ENCODE results near the gene ZDHHC11B.
"Not testable (repeated sequence)": the region's sequence is repeated elsewhere in the genome, so short reads cannot be mapped to it uniquely, and the experiment has no call there.

The ZDHHC11B gene

DNA sequence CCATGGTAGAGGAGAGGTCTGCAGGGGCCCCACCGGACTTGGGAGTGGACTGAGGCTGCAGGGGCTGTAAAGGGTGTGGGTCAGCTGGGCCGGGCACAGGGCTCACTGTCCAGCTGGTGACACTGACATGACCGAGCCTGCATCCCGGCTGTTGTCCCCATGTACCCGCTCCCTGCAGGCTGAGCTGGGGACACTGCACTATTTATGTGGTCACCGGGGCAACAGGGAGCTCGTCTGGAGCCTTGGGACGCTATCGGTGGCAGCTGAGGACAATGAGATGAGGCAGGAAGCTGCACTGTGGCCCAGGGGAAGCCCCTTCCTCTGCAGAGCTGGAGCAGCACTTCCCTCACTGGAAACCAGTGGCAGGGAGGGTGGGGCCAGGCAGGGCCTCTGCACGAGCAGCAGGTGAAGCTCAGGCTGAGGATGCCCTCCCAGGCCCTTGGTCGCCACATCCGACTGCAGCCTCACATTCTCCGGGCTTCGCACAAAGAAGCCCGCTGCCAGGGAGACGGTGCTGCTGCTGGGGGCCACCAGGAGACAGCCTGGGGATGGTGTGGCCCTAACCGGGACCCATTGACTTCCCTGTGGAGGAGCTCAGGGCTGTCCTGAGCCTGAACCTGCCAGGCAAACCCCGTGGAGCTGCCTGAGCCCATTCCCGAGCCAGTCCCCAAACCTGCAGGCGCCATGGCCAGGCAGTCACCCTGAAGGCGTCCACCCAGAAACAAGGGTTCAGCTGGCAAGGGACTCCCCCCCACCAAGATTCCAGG is 26.4 kb downstream of the ZDHHC11B start:
- no peak for TF ChIP-seq CTCF (IDR thresholded peaks at IDR 0.05)
- H3K9me3 ChIP-seq = no peaks in the 10 kb centered on the region
- H3K27me3 ChIP-seq = no peaks in the 10 kb centered on the region
- intact Hi-C loops (cut with DNase I; ENCODE audit: low total_unique reads) = no loop called here
- peaks cover 0 to 5% (median 0%) of the 10 kb centered on the region in 3 donors for H3K36me3 ChIP-seq
- DNase-seq = no peak
- peaks cover 0 to 25% (median 8%) of the 10 kb centered on the region in 4 donors for H3K4me1 ChIP-seq
- H3K27ac ChIP-seq = no peak overlapping the region
- no peak overlapping the region for H3K4me3 ChIP-seq

DNA sequence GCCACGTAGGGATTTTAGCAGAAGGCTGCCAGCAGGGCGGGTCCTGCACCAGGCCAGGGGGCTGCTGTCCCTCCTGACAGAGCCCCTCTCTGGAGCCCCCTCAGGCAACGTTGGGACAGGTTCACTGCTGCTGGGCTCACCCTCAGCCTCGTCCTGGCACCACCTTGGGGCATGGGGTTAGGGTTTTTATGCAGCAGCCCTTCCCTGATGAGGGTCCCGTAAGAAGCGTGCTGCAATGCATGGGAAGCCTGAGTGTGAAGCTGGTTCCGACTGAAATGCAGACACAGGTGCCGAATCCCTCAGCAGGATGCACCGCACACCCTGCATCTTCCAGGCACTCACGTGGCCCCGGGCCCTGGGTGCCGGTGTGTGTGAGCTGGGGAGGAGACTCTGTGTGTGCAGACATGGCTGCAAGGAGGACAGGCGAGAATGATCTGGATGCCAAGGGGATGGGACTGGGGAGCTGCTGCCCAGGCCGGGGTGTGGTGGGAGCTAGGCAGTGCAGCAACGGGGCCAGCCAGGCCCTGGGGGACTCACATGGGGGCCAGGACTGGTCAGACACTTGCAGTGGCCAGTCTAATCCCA is 27.1 kb downstream of the ZDHHC11B start:
- no peak overlapping the region for H3K27ac ChIP-seq
- H3K4me3 ChIP-seq = no peak overlapping the region
- H3K27me3 ChIP-seq = no peaks in the 10 kb centered on the region
- no peaks in the 10 kb centered on the region for H3K9me3 ChIP-seq
- intact Hi-C loops (cut with DNase I; ENCODE audit: low total_unique reads) = no loop called here
- TF ChIP-seq CTCF (IDR thresholded peaks at IDR 0.05) = no peak
- peaks cover 0 to 5% (median 0%) of the 10 kb centered on the region in 3 donors for H3K36me3 ChIP-seq
- DNase-seq = peak in 1 of 2 donors; percentile 66
- peaks cover 0 to 25% (median 8%) of the 10 kb centered on the region in 4 donors for H3K4me1 ChIP-seq

- no peaks in the 10 kb centered on the region for H3K27me3 ChIP-seq
- H3K4me3 ChIP-seq = no peak overlapping the region
- H3K36me3 ChIP-seq = peaks cover 0 to 5% (median 0%) of the 10 kb centered on the region in 3 donors
- no peaks in the 10 kb centered on the region for H3K9me3 ChIP-seq
- intact Hi-C loops (cut with DNase I; ENCODE audit: low total_unique reads) = no loop called here
- peaks cover 0 to 25% (median 8%) of the 10 kb centered on the region in 4 donors for H3K4me1 ChIP-seq
- no peak for DNase-seq
- no peak overlapping the region for H3K27ac ChIP-seq
- TF ChIP-seq CTCF (IDR thresholded peaks at IDR 0.05) = no peak
Observed at GRCh38 chr5:756865-757345, 27.6 kb downstream of the ZDHHC11B start.

DNA sequence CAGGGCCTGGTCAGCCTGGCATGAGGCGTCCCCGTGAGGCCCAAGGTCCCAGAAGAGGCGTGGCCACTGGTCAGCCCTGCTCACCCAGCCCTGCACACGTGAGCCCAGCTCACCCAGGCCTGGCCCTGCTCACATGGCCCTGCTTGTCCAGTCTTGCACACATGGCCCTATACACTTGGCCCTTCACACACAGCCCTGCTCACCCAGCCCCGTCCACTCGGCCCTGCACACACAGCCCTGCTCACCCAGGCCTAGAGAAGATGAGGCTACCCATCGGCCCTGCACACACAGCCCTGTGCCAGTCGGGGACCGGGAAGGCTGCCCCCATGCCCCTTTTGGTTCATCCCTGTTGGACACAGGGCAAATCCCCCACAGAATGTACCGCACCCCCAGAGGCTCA is 28.4 kb downstream of the ZDHHC11B start:
- H3K27me3 ChIP-seq = no peaks in the 10 kb centered on the region
- peak in 1 of 2 donors; percentile 65 for DNase-seq
- H3K9me3 ChIP-seq = no peaks in the 10 kb centered on the region
- H3K27ac ChIP-seq = no peak overlapping the region
- peaks cover 0 to 5% (median 0%) of the 10 kb centered on the region in 3 donors for H3K36me3 ChIP-seq
- H3K4me1 ChIP-seq = peaks cover 0 to 25% (median 8%) of the 10 kb centered on the region in 4 donors
- no peak for TF ChIP-seq CTCF (IDR thresholded peaks at IDR 0.05)
- H3K4me3 ChIP-seq = no peak overlapping the region
- intact Hi-C loops (cut with DNase I; ENCODE audit: low total_unique reads) = no loop called here

DNA sequence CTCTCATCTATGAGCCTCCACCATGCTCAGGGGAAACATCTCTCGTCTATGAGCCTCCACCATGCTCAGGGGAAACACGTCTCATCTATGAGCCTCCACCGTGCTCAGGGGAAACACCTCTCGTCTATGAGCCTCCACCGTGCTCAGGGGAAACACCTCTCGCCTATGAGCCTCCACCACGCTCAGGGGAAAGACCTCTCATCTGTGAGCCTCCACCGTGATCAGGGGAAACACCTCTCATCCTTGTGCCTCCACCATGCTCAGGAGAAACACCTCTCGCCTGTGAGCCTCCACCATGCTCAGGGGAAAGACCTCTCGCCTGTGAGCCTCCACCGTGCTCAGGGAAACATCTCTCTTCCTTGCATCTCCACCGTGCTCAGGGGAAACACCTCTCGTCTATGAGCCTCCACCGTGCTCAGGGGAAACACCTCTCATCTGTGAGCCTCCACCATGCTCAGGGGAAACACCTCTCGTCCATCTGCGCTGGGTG is 30.3 kb downstream of the ZDHHC11B start:
- H3K4me1 ChIP-seq = peaks cover 0 to 21% (median 8%) of the 10 kb centered on the region in 4 donors
- H3K36me3 ChIP-seq; H3K27ac ChIP-seq; H3K4me3 ChIP-seq; H3K9me3 ChIP-seq; DNase-seq; intact Hi-C loops (cut with DNase I; ENCODE audit: low total_unique reads); H3K27me3 ChIP-seq: not testable (repeated sequence)

DNA sequence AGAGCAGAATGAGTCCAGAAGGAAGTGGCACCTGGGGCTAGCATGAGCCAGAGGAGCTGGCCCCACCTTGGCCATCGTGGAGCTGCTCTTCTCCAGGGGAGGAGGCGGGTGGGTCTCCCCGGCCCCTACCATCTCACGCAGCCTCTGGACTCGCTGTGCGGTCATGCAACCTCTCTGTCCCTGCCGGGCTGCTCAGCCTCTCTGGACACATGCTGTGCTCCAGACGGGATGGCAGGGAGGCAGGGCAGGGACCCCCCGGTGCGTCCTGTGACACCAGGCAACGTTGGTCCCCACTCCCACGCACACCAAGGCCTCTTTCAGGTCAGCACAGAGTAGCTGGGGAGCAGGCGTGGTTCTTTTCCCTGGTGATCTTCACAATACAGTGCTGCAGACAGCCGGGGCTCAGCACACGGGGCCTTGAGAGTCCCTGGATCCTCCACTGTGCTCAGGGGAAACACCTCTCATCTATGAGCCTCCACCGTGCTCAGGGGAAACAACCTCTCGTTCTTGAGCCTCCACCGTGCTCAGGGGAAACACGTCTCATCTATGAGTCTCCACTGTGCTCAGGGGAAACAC is 30.9 kb downstream of the ZDHHC11B start:
- H3K36me3 ChIP-seq; H3K27me3 ChIP-seq; intact Hi-C loops (cut with DNase I; ENCODE audit: low total_unique reads); H3K9me3 ChIP-seq; H3K4me3 ChIP-seq; H3K27ac ChIP-seq; DNase-seq: not testable (repeated sequence)
- peaks cover 0 to 18% (median 8%) of the 10 kb centered on the region in 4 donors for H3K4me1 ChIP-seq

DNA sequence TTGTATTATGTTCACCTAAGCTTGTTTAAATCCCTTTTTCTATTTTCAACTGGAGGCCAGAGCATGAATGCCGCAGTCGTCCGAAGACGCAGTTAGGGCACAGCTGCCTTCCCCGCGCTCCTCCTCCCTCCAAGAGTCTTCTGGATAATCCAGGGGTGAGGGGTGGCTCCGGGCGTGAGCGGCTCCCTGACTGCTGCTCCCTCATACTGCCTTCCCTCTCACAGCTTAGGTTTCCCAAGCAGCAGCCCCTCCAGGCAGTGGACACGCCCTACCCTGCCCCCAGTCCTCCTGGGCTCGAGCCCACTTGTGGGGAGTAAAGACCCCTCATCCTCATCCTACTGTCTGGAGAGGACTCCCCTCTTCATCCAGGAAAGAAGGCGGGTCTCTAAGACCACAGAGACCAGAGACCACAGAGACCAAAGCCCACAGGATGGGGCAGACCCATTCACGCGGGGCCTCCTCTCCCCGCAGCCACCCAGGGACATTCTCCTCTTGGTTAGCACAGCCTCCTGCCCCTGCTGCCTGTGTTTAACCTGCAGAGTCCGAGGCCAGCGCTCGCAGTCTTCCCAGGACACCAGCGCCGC is 31.9 kb downstream of the ZDHHC11B start:
- H3K4me3 ChIP-seq; H3K27me3 ChIP-seq; DNase-seq; H3K9me3 ChIP-seq; H3K4me1 ChIP-seq; intact Hi-C loops (cut with DNase I; ENCODE audit: low total_unique reads); H3K27ac ChIP-seq: not testable (repeated sequence)
- H3K36me3 ChIP-seq = peaks cover 0 to 14% (median 0%) of the 10 kb centered on the region in 3 donors

- DNase-seq; H3K9me3 ChIP-seq; intact Hi-C loops (cut with DNase I; ENCODE audit: low total_unique reads); H3K4me1 ChIP-seq; H3K4me3 ChIP-seq; H3K27me3 ChIP-seq; H3K27ac ChIP-seq: not testable (repeated sequence)
- peaks cover 0 to 14% (median 0%) of the 10 kb centered on the region in 3 donors for H3K36me3 ChIP-seq
Observed at GRCh38 chr5:751992-752391, 32.5 kb downstream of the ZDHHC11B start.

All from tibial artery (tissue), 4 donors.